ENCODE measurements around the gene HAP1.

The HAP1 gene

DNA sequence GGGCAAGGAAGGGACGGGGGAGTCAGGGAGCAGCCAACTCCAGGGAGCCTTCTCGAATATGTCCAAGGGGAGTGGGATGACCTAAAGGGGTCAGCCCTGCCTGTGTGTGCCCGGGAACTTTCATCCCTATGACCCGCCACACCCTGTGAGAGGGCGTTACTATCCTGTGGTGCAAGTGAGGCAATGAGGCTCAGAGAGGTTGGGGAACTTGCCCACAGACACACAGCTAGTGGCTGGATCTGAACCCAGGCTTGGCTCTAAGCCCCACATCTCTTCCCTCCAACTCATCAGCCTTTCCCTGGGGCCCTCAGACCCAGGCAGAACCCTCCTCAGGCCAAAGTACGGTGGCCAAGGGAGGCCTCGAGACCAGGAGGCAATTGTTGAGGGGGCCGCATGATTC is 28.9 kb upstream of the HAP1 start:
- no peak for DNase-seq (ENCODE audit: low read depth)

- no peak for DNase-seq (ENCODE audit: low read depth)
These were observed 28.4 kb upstream of the HAP1 start for GRCh38 chr17:41762841-41763240.

DNA sequence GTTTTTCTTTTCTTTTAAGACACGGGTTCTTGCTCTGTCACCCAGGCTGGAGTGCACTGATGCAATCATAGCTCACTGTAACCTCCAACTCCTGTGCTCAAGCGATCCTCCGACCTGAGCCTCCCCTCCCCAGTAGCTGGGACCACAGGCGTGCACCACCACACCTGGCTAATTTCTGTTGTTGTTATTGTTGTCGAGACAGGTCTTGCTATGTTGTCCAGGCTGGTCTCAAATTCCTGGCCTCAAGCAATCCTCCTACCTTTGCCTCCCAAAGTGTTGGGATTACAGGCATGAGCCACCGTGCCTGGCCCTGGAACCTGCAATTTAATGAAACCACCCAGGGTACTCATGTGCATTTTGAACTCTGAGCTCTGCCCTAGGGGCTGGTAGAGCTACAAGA is 27.9 kb upstream of the HAP1 start:
- no peak for DNase-seq (ENCODE audit: low read depth)

GRCh38 chr17:41760878-41761277 is 26.4 kb upstream of the HAP1 start:
- no peak for DNase-seq (ENCODE audit: low read depth)

- no peak for DNase-seq (ENCODE audit: low read depth)
These were observed 24.2 kb upstream of the HAP1 start for GRCh38 chr17:41758601-41759000.

DNA sequence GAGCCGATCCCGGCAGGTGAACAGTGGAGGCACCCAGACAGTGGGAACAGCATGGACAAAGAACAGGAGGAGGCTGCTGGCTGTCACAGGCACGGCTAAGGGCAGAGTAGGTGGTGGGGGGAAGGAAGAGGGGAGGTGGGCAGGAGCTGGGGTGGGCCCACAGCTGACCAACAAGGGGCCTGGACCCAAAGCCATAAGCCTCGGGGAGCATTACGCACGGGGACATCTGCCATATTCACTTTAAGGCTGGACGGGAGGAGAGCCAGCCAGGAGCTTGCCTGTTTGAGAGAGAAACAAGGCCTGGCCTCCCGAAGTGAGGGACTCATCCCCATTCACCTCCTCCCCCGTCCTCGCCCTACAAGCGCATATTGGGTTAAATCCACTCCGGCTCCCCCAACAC is 19.6 kb upstream of the HAP1 start:
- no peak for DNase-seq (ENCODE audit: low read depth)

DNA sequence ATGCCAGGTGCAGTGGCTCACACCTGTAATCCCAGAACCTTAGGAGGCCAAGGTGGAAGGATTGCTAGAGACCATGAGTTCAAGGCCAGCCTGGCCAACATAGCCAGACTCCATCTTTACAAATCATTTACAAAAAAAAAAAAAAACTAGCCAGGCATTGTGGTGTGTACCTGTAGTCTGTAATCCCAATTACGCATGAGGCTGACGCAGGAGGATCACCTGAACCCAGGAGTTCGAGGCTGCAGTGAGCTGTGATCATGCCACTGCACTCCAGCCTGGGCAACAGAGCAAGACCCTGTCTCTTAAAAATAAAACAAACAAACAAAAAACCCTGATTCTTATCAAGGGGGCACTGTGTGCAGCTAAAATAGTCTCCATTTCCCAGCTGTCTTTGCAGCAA is 16.8 kb upstream of the HAP1 start:
- DNase-seq (ENCODE audit: low read depth): no peak

GRCh38 chr17:41750862-41751261 is 16.4 kb upstream of the HAP1 start:
- no peak for DNase-seq (ENCODE audit: low read depth)

DNA sequence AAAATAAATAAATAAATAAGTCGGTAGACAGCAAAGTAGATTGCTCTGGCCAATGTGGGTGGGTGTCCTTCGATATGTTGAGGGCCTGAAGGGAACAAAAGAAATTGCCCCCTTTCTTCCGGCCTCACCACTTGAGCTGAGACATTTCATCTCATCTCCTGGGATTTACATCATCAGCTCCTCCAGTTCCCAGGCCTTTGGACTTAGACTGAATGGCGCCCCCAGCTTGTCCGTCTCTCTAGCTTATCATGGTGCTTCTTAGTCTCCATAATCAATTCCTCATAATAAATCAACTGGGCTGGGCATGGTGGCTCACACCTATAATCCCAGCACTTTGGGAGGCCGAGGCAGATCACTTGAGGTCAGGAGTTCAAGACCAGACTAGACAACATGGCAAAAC is 13.8 kb upstream of the HAP1 start:
- no peak for DNase-seq (ENCODE audit: low read depth)

GRCh38 chr17:41741709-41742108 is 7.3 kb upstream of the HAP1 start:
- DNase-seq (ENCODE audit: low read depth): no peak

DNA sequence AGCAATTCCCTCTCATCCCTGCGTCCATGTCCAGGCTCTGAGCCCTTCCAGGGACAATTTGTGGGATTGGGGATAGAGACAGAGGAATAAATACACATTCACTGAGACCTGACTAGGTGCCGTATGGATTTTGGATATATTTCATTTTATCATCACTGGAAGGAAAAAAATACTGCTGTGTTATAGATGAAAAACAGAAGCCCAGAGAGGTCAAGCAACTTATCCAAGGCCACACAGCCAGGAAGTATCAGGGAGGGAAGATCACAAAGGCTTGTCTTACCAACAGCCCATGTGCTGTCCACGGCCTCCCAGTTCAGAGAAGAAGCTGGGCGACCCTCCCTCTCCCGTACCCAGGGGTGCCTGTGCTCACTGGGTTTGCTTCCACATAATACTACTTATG is 6.1 kb upstream of the HAP1 start:
- no peak for DNase-seq (ENCODE audit: low read depth)

DNA sequence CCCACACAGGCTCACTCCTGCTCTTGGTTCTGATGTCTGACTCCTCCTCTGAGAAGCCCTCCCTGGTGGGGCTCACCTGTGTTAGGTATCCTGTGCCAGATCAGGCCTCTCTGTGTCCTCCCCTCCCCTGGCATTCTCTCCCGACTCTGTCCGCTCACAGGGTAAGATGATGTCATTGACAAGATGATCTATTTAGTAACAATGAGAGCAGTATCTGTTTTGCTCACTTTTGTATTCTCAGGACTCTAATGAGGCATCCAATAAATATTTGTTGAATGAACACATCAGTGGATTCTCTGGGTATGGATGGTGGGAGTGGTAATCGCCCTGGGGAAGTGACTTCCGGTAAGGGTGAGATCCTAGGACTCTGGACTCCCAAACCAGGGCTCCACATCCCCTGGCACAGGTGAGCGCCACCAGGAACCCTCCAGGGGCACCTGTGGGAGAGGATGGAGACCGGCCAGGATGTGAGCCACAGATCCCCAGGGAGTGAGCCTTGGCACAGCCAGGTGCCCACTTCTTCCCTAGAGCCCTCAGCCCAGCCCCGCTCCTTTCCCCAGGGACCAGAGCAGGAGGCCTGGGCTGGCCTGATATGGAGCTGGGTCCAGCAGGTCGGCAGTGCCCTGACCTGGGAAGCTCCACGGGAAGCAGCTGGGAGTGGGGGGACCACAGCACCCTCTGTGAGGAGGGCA is 5.4 kb upstream of the HAP1 start:
- no peak for DNase-seq (ENCODE audit: low read depth)

DNA sequence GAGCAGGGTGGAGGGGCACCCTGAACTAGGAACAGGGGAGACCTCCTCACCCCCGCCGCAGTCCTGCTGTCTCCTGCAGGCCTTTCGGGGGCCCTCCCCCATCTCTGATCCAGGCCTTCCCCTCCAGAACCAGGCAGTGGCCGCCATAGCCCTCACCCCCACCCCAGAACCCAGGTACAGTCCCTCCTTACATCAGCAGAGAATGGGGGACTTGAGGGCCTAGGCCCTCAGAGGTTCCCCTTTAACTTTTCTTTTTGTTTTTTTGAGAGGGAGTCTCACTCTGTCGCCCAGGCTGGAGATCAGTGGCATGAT is 4.3 kb upstream of the HAP1 start:
- no peak for DNase-seq (ENCODE audit: low read depth)

GRCh38 chr17:41738077-41738800 is 3.8 kb upstream of the HAP1 start:
- DNase-seq (ENCODE audit: low read depth): peak; percentile 66

GRCh38 chr17:41737680-41738023 is 3.2 kb upstream of the HAP1 start:
- DNase-seq (ENCODE audit: low read depth): no peak

- DNase-seq (ENCODE audit: low read depth): no peak
These were observed 2.7 kb upstream of the HAP1 start for GRCh38 chr17:41736983-41737679.

DNA sequence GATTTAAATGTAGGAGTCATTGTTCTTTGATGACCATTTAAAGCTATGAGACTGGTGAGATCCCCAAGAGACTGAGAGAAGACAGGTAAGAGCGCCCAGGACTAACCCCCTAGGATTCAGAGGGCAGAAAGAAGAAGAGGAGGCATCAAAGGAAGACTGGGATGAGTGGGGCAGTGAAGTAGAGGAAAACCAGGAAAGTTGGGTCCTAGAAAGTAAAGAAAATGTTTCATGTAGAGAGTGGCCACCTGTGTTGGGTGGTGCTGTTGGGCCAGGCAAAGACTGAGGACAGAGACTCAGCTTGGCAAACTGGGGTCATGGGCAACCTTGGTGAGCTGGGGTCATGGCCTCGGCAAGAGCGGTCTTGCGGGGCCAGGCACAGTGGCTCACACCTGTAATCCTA is 1.3 kb upstream of the HAP1 start:
- no peak for DNase-seq (ENCODE audit: low read depth)

GRCh38 chr17:41734949-41735313 is 488 bp upstream of the HAP1 start:
- DNase-seq (ENCODE audit: low read depth): no peak

DNA sequence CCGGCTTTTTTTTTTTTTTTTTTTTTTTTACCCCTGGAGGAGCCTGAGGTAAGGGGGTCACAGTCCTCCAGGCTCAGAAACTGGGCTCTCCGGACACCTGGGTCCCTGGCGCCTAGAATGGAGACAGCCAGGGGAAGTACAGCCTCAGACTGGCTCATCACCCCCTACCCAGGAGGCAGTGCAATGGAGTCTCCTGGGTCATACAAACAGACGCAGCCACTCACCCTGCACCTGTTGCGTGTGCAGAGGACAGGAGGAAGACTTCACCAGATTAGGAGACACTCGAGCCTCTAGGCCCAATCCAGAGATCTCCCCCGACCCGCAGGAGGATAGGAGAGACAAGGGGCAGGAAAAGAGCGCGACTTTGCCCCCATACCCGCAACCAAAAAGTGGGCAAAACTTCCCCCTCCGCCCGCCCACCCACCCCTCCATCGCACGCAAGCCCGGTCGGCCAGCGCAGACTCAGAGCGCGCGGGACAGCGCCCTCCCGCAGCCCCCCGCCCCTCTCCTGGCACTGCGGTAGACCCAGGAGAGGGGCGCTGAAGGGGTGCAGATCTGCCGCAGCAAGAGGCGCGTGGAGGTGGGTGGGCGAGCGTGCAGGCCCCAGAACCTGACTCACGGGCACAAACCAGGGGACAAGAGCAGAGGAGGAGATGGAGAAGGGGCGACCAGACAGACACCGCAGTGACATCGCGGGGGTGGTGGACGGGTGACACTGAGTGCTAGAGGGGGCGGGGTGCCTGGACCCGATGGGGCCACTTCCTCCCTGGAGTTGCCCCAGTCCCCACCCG is 900 bp downstream of the HAP1 start:
- no peak for DNase-seq (ENCODE audit: low read depth)

DNA sequence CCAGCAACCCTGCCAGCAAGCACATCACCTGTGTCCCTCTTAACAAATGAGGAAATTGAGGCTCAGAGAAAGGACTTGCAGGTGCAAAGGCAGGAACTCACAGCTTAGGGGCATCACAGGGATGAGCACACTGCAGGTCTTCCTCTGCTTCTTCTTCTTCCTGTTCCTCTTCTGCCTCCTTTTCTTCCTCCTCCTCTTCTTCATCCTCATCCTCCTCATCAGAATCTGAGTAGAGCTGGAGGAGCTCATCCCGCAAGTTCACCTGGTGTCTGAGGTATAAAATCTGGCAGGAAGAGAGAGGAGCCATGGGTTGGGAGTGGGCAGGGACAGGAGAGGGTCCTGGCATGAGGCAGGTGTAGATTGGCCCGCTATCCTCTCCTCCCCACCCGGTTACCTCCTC is 2.6 kb downstream of the HAP1 start:
- DNase-seq (ENCODE audit: low read depth): no peak

DNA sequence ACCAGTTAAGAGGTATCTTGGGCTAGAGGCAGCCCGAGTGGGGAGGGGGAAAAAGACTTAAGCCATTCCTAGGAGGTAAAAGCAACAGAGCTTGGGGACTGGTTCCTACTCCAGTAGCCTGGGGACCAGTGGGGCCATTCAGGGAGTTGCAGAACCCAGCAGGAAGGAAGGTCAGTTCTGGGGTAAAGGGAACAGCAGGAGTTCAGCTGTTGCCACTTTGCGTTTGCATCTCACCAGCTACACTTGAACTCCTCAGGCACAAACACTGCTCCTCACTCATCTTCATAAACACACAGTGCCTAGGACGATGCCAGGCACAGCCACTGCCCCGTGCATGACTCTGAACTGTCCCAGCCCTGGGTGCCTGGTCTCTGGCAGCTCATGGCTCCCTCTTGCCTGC is 4.0 kb downstream of the HAP1 start:
- DNase-seq (ENCODE audit: low read depth): no peak

GRCh38 chr17:41728056-41728455 is 6.4 kb downstream of the HAP1 start:
- DNase-seq (ENCODE audit: low read depth): no peak

DNA sequence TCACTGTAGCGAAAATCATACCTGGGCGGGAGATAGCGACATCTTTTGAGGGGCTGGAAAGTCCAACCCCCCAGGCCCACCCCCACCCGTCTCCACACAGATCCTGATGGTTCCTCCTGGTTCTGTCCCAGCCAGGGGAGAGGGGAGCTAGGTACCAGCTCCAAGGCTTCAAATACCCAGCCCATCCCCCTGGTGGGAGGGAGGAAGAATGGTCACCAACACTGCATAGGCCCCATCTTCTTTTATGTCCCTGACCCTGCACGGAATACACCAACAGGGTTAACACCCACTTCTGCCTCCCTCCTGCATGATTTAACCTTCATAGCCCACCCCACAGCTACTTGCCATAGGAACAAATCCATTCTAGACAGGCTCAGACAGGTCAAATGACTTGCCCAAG is 9.3 kb downstream of the HAP1 start:
- no peak for DNase-seq (ENCODE audit: low read depth)
